ENCODE data around the gene CAPZB. TPM values are rescaled to one million over a fixed set of nuclear protein-coding genes. Genes with fewer than 3 reads are reported as not detected.

Gene CAPZB
- total RNA-seq, 1 donor from 2014 or later: 189 TPM

GRCh38 chr1:19369396-19370090 is 115.8 kb downstream of the CAPZB start:
- H3K27ac Mint-ChIP-seq: no peak overlapping the region
- no peak for DNase-seq (ENCODE audit: low spot score, unreplicated experiment)
- H3K9me3 Mint-ChIP-seq (ENCODE audit: low read depth): no peaks in the 10 kb centered on the region
- H3K4me1 Mint-ChIP-seq (ENCODE audit: low read depth): no peaks in the 10 kb centered on the region
- no peak overlapping the region for H3K4me3 Mint-ChIP-seq (ENCODE audit: low read depth)
- no peaks in the 10 kb centered on the region for H3K27me3 Mint-ChIP-seq
- H3K36me3 Mint-ChIP-seq (ENCODE audit: insufficient read depth): peaks cover 1% of the 10 kb centered on the region
- TF ChIP-seq, protein P1, sequence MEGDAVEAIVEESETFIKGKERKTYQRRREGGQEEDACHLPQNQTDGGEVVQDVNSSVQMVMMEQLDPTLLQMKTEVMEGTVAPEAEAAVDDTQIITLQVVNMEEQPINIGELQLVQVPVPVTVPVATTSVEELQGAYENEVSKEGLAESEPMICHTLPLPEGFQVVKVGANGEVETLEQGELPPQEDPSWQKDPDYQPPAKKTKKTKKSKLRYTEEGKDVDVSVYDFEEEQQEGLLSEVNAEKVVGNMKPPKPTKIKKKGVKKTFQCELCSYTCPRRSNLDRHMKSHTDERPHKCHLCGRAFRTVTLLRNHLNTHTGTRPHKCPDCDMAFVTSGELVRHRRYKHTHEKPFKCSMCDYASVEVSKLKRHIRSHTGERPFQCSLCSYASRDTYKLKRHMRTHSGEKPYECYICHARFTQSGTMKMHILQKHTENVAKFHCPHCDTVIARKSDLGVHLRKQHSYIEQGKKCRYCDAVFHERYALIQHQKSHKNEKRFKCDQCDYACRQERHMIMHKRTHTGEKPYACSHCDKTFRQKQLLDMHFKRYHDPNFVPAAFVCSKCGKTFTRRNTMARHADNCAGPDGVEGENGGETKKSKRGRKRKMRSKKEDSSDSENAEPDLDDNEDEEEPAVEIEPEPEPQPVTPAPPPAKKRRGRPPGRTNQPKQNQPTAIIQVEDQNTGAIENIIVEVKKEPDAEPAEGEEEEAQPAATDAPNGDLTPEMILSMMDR (IDR thresholded peaks at IDR 0.05; ENCODE audit: unreplicated experiment): no peak

GRCh38 chr1:19368964-19369363 is 116.4 kb downstream of the CAPZB start:
- no peak overlapping the region for H3K27ac Mint-ChIP-seq
- H3K9me3 Mint-ChIP-seq (ENCODE audit: low read depth): no peaks in the 10 kb centered on the region
- H3K27me3 Mint-ChIP-seq: no peaks in the 10 kb centered on the region
- DNase-seq (ENCODE audit: low spot score, unreplicated experiment): no peak
- H3K4me1 Mint-ChIP-seq (ENCODE audit: low read depth): no peaks in the 10 kb centered on the region
- H3K4me3 Mint-ChIP-seq (ENCODE audit: low read depth): no peak overlapping the region
- H3K36me3 Mint-ChIP-seq (ENCODE audit: insufficient read depth): peaks cover 1% of the 10 kb centered on the region
- TF ChIP-seq, protein P1 (IDR thresholded peaks at IDR 0.05; ENCODE audit: unreplicated experiment): no peak

- Mint-ChIP-seq H3K36me3 (ENCODE audit: insufficient read depth) (peaks cover 4% of the 10 kb centered on the region), H3K27me3 (no peaks in the 10 kb centered on the region), H3K4me3 (ENCODE audit: low read depth) (no peak overlapping the region), H3K27ac (no peak overlapping the region), H3K4me1 (ENCODE audit: low read depth) (no peaks in the 10 kb centered on the region), H3K9me3 (ENCODE audit: low read depth) (no peaks in the 10 kb centered on the region)
- no peak for DNase-seq (ENCODE audit: low spot score, unreplicated experiment)
- TF ChIP-seq, protein P1 (IDR thresholded peaks at IDR 0.05; ENCODE audit: unreplicated experiment): no peak
Observed at GRCh38 chr1:19368050-19368449, 117.3 kb downstream of the CAPZB start.

- TF ChIP-seq, protein P1 (IDR thresholded peaks at IDR 0.05; ENCODE audit: unreplicated experiment): no peak
- Mint-ChIP-seq H3K27ac (no peak overlapping the region), H3K36me3 (ENCODE audit: insufficient read depth) (peaks cover 4% of the 10 kb centered on the region), H3K9me3 (ENCODE audit: low read depth) (no peaks in the 10 kb centered on the region), H3K4me3 (ENCODE audit: low read depth) (no peak overlapping the region), H3K4me1 (ENCODE audit: low read depth) (no peaks in the 10 kb centered on the region), H3K27me3 (no peaks in the 10 kb centered on the region)
- no peak for DNase-seq (ENCODE audit: low spot score, unreplicated experiment)
Observed at GRCh38 chr1:19367584-19368041, 117.7 kb downstream of the CAPZB start.

DNA sequence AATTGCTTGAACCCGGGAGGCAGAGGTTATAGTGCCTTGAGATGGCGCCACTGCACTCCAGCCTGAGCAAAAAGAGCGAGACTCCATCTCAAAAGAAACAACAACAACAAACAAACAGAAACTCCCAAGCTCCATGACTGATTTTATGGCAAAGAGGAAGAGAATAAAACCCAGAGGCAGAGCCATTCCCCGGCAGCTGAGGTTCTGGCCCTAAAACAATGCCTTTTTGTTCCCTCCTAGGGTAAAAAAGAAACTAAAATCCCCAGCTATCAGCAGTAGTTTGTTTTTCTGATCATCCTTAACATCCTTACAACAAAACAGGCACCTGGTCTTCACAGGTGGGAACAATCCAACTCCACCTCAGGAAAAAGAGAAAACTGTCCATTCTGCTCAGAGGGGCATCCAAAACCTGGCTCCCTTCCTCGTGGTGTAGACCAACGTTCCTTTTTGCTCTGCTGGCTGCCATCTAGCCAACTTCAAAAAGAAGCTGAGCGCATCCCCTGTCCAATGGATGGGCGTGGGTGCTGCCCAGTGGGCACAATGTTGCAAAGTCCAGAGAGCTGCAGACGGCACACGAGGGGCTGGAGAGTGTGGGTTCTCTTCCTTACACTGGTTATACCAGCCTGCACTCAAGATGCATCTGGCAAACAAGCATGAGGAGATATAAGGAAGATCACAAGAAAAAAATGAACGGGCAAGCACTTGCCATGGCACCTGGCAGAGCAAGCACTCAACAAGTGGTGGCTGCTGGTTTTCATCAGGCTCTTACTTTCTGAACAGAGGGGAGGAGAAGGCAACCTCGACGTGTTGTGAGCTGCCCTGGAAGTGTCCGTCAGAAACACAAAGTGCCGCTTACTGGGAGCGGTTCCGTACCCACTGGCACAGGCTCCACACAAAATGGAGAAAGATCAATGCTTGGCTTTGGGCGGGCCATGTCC is 118.5 kb downstream of the CAPZB start:
- Mint-ChIP-seq H3K36me3 (ENCODE audit: insufficient read depth) (peaks cover 2% of the 10 kb centered on the region), H3K4me1 (ENCODE audit: low read depth) (no peaks in the 10 kb centered on the region), H3K4me3 (ENCODE audit: low read depth) (no peak overlapping the region), H3K27me3 (no peaks in the 10 kb centered on the region), H3K27ac (no peak overlapping the region), H3K9me3 (ENCODE audit: low read depth) (no peaks in the 10 kb centered on the region)
- TF ChIP-seq, protein P1 (IDR thresholded peaks at IDR 0.05; ENCODE audit: unreplicated experiment): no peak
- DNase-seq (ENCODE audit: low spot score, unreplicated experiment): no peak

All from progenitor cell of endocrine pancreas (in vitro differentiated cells).